Upper lobe of left lung (tissue), 4 donors: ENCODE measurements around the gene OGFOD1.

Experiments
- POLR2AphosphoS5 ChIP-seq, 2 donors: sonication (generic); formaldehyde crosslinking; IDR thresholded peaks; one replicate each; pipeline ENCODE4 v1.5.1; 2017; ENCODE audit warnings: antibody characterized with exemption in 2 of 2
- TF ChIP-seq, protein P1 (sequence below), 6 experiments: fragments of 450-650 bp in 4 of 6; fragments of 200-600 bp in 2 of 6; sonication (generic) in 2 of 6; IDR thresholded peaks; one replicate each; pipeline ENCODE4 v1.5.1; 2016 to 2019; ENCODE audit warnings: antibody characterized with exemption in 6 of 6

DNA sequence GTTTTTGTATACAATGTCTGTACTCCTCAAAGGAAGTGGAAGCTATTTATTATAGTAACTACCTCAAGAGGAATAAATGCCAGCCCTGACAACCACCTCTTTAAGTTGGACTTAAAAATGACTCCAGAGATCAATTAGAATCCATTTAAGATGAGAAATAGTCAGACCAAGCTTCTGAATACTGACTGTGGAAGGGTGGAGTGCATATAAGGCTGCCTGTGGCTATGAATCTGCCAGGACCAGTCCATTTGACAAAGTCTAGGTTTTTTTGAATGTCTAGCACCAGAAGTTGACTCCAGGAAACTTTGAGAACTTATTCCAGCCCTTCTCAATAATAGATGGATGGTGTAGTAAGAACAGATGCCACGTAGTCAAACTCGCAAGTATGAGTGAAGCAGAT lies 15.0 kb downstream of the OGFOD1 start:
- TF ChIP-seq, protein P1, sequence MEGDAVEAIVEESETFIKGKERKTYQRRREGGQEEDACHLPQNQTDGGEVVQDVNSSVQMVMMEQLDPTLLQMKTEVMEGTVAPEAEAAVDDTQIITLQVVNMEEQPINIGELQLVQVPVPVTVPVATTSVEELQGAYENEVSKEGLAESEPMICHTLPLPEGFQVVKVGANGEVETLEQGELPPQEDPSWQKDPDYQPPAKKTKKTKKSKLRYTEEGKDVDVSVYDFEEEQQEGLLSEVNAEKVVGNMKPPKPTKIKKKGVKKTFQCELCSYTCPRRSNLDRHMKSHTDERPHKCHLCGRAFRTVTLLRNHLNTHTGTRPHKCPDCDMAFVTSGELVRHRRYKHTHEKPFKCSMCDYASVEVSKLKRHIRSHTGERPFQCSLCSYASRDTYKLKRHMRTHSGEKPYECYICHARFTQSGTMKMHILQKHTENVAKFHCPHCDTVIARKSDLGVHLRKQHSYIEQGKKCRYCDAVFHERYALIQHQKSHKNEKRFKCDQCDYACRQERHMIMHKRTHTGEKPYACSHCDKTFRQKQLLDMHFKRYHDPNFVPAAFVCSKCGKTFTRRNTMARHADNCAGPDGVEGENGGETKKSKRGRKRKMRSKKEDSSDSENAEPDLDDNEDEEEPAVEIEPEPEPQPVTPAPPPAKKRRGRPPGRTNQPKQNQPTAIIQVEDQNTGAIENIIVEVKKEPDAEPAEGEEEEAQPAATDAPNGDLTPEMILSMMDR (IDR thresholded peaks at IDR 0.05), result no peak
- TF ChIP-seq POLR2AphosphoS5 (IDR thresholded peaks at IDR 0.05), result no peak
